H1 (cell line): Measurements from ENCODE around the gene CRHR2. TPM values are rescaled to one million over a fixed set of nuclear protein-coding genes. Genes with fewer than 3 reads are reported as not detected.

Source experiments
- CTCF ChIA-PET: fragments of 300-600 bp; sonication (Branson Sonifier 250); formaldehyde crosslinking; loops from one replicate; lab custom pipeline; 2021; ENCODE audit not compliant: partially characterized antibody; lab: Charles Lee
- POLR2A ChIA-PET: fragments of 300-600 bp; sonication (Branson Sonifier 250); formaldehyde crosslinking; loops from one replicate; lab custom pipeline; 2021; ENCODE audit warnings: inconsistent platforms; ENCODE audit not compliant: partially characterized antibody; lab: Charles Lee
- DNase-seq, 2 experiments: peaks; one replicate each; pipeline versions ENCODE4 v3.0.0 to v3.0.0-alpha.2; 2010 to 2022; ENCODE audit warnings: low spot score in 2 of 2, low read depth in 1 of 2, mixed read lengths in 1 of 2
- FAIRE-seq: peaks from 2 replicates; lab custom pipeline; 2011; peaks lifted over from hg19 to GRCh38; lab: Jason Lieb, UNC
- H2AFZ ChIP-seq: 2 replicates; pipeline ENCODE4 v1.8.1; 2012; ENCODE audit warnings: low read length, inconsistent platforms
- H2AK5ac ChIP-seq: 2 replicates; pipeline ENCODE4 v1.6.1; 2013; ENCODE audit warnings: low read depth, low read length
- H2BK120ac ChIP-seq: replicated peaks from 2 replicates; pipeline ENCODE3; 2013; ENCODE audit warnings: low read depth, low read length, inconsistent platforms
- H2BK12ac ChIP-seq: 2 replicates; pipeline ENCODE4 v1.6.1; 2013; ENCODE audit warnings: low read depth, low read length
- H2BK15ac ChIP-seq: 2 replicates; pipeline ENCODE4 v1.6.1; 2013; ENCODE audit warnings: low read length
- H2BK20ac ChIP-seq: 2 replicates; pipeline ENCODE4 v1.6.1; 2013; ENCODE audit warnings: low read length
- H2BK5ac ChIP-seq: 2 replicates; pipeline ENCODE4 v1.6.1; 2013; ENCODE audit warnings: low read depth, low read length
- H3K14ac ChIP-seq: 2 replicates; pipeline ENCODE4 v1.6.1; 2013; ENCODE audit warnings: inconsistent platforms; ENCODE audit not compliant: insufficient read length
- H3K18ac ChIP-seq: 2 replicates; pipeline ENCODE4 v1.6.1; 2013; ENCODE audit warnings: low read length; ENCODE audit errors: extremely low read depth
- H3K23ac ChIP-seq: 2 replicates; pipeline ENCODE4 v1.6.1; 2013; ENCODE audit warnings: inconsistent platforms; ENCODE audit not compliant: insufficient read length
- H3K23me2 ChIP-seq: 2 replicates; pipeline ENCODE4 v1.6.1; 2013; ENCODE audit warnings: low read depth, low read length
- H3K27ac ChIP-seq: 2 replicates; pipeline ENCODE4 v1.6.1; 2011; ENCODE audit warnings: low read depth, low read length, inconsistent platforms
- H3K27me3 ChIP-seq, 4 experiments: replicated peaks in 1 of 4; 1 replicate in 1 of 4; 2 replicates in 3 of 4; pipeline versions ENCODE4 v1.6.1 to v1.8.1; 2011 to 2013; ENCODE audit warnings: low read length in 3 of 4, mild to moderate bottlenecking in 3 of 4, inconsistent platforms in 2 of 4, mixed read lengths in 2 of 4, moderate library complexity in 1 of 4; ENCODE audit not compliant: control insufficient read depth in 3 of 4, insufficient read depth in 3 of 4; ENCODE audit errors: extremely low read depth in 1 of 4
- H3K36me3 ChIP-seq, 4 experiments: 2 replicates each; pipeline versions ENCODE4 v1.6.1 to v1.8.1; 2011 to 2013; ENCODE audit warnings: mild to moderate bottlenecking in 4 of 4, low read length in 3 of 4, moderate library complexity in 2 of 4, control low read depth in 1 of 4, inconsistent platforms in 1 of 4; ENCODE audit not compliant: insufficient read depth in 4 of 4, control insufficient read depth in 2 of 4
- H3K4ac ChIP-seq: replicated peaks from 2 replicates; pipeline ENCODE3; 2013; ENCODE audit warnings: low read length, low read depth, mixed read lengths, inconsistent platforms; ENCODE audit not compliant: insufficient read length
- H3K4me1 ChIP-seq, 4 experiments: replicated peaks in 1 of 4; 1 replicate in 1 of 4; 2 replicates in 3 of 4; pipeline versions ENCODE4 v1.6.1 to v1.8.1; 2011 to 2013; ENCODE audit warnings: low read length in 3 of 4, inconsistent platforms in 2 of 4, mixed read lengths in 1 of 4; ENCODE audit not compliant: insufficient read depth in 4 of 4, control insufficient read depth in 3 of 4
- H3K4me2 ChIP-seq, 2 experiments: 2 replicates each; pipeline versions ENCODE4 v1.6.1 to v1.8.1; 2011 to 2013; ENCODE audit warnings: low read depth in 2 of 2, low read length in 2 of 2, control low read depth in 1 of 2, inconsistent platforms in 1 of 2, mild to moderate bottlenecking in 1 of 2; ENCODE audit not compliant: insufficient read depth in 1 of 2
- H3K4me3 ChIP-seq, 4 experiments: fragments of 200-600, 300-600 bp in 1 of 4; sonication (generic), shearing (Covaris generic), sonication (Bioruptor Twin) in 1 of 4; 2 replicates each; pipeline versions ENCODE4 v1.5.1 to v1.8.1; 2011 to 2016; ENCODE audit warnings: low read length in 4 of 4, low read depth in 3 of 4, control low read depth in 2 of 4, inconsistent platforms in 2 of 4, mild to moderate bottlenecking in 2 of 4, mixed read lengths in 1 of 4, moderate library complexity in 1 of 4; ENCODE audit not compliant: insufficient read depth in 2 of 4; ENCODE audit errors: extremely low read depth in 1 of 4
- H3K56ac ChIP-seq: replicated peaks from 2 replicates; pipeline ENCODE3; 2013; ENCODE audit warnings: low read depth, mild to moderate bottlenecking, mixed read lengths, low read length, inconsistent platforms; ENCODE audit not compliant: insufficient read length
- H3K79me1 ChIP-seq: 2 replicates; pipeline ENCODE4 v1.6.1; 2013; ENCODE audit warnings: low read depth, low read length, control low read depth
- H3K79me2 ChIP-seq, 2 experiments: 2 replicates each; pipeline versions ENCODE4 v1.6.1 to v1.8.1; 2012 to 2013; ENCODE audit warnings: low read length in 2 of 2, mild to moderate bottlenecking in 2 of 2, inconsistent platforms in 1 of 2; ENCODE audit not compliant: insufficient read depth in 2 of 2, control insufficient read depth in 1 of 2
- H3K9ac ChIP-seq, 4 experiments: replicated peaks in 1 of 4; 1 replicate in 1 of 4; 2 replicates in 3 of 4; pipeline versions ENCODE4 v1.6.1 to v1.8.1; 2011 to 2013; ENCODE audit warnings: low read depth in 3 of 4, low read length in 3 of 4, control low read depth in 2 of 4, mild to moderate bottlenecking in 2 of 4, moderate library complexity in 2 of 4, inconsistent platforms in 1 of 4; ENCODE audit errors: extremely low read depth in 1 of 4
- H3K9me3 ChIP-seq, 2 experiments: 2 replicates each; pipeline versions ENCODE4 v1.6.1 to v1.8.1; 2012 to 2013; ENCODE audit warnings: mild to moderate bottlenecking in 2 of 2, moderate library complexity in 2 of 2, control low read depth in 1 of 2, inconsistent platforms in 1 of 2, low read depth in 1 of 2, low read length in 1 of 2, mixed read lengths in 1 of 2; ENCODE audit not compliant: insufficient read depth in 2 of 2
- H4K20me1 ChIP-seq, 2 experiments: replicated peaks in 1 of 2; 2 replicates each; pipeline versions ENCODE3 to v1.8.1; 2011 to 2013; ENCODE audit warnings: inconsistent platforms in 2 of 2, low read length in 2 of 2, mild to moderate bottlenecking in 1 of 2; ENCODE audit not compliant: insufficient read depth in 2 of 2, control insufficient read depth in 1 of 2
- H4K5ac ChIP-seq: 2 replicates; pipeline ENCODE4 v1.6.1; 2013; ENCODE audit warnings: low read length, low read depth, mixed read lengths, inconsistent platforms; ENCODE audit not compliant: insufficient read length
- H4K8ac ChIP-seq: 2 replicates; pipeline ENCODE4 v1.8.0; 2013; ENCODE audit warnings: mild to moderate bottlenecking, moderate library complexity, low read length, inconsistent platforms; ENCODE audit not compliant: insufficient read depth; ENCODE audit errors: extremely low read depth
- H4K91ac ChIP-seq: replicated peaks from 2 replicates; pipeline ENCODE3; 2013; ENCODE audit warnings: low read length, mixed read lengths, inconsistent platforms; ENCODE audit not compliant: insufficient read length
- SP4 ChIP-seq: IDR thresholded peaks from 2 replicates; pipeline ENCODE4 v1.6.1; 2012; ENCODE audit warnings: low read length, inconsistent platforms
- TEAD4 ChIP-seq: IDR thresholded peaks from 2 replicates; pipeline ENCODE4 v1.6.1; 2012; ENCODE audit warnings: low read depth, low read length, inconsistent platforms, mixed read lengths
- WGBS, 2 experiments: shearing (Covaris generic) in 1 of 2; methylation state at CpG; one replicate each; pipeline versions ENCODE4 v1.1.6 to v1.1.7; 2013 to 2015; ENCODE audit warnings: low lambda C conversion rate in 2 of 2, mixed read lengths in 2 of 2, inconsistent platforms in 1 of 2, low coverage in 1 of 2, missing lambda C conversion rate in 1 of 2; ENCODE audit not compliant: insufficient replicate concordance in 2 of 2, insufficient coverage in 1 of 2, insufficient read length in 1 of 2; ENCODE audit errors: extremely low coverage in 1 of 2, missing lambda C conversion rate in 1 of 2; 5-methylcytosine and 5-hydroxymethylcytosine counted together
- polyA plus RNA-seq, 7 experiments: library from polyadenylated mRNA; depleted of rRNA in 3 of 7; stranded (reverse) in 5 of 7; unstranded in 2 of 7; fragments of >200 nt in 5 of 7; fragments of 200-250 nt in 2 of 7; gene quantifications; 1 replicate in 5 of 7; 2 replicates in 1 of 7; 4 replicates in 1 of 7; pipeline versions ENCODE4 v1.2.1 to v1.2.3, GENCODE V29; 2011 to 2013; ENCODE audit warnings: missing spikeins in 2 of 7, mixed read lengths in 2 of 7
- total RNA-seq: library from RNA; stranded (reverse); fragmentation: NEBNext Ultra II Directional; extraction: Animal tissue kit (Norgen Biotek cat#: 25700); gene quantifications from 2 replicates; pipeline ENCODE4 v1.2.1, GENCODE V29; 2021

The CRHR2 gene
- total and polyA plus RNA-seq, 2 of the 8 experiments (the other 6 are each of a cell fraction or from before 2014, with no cell fraction given), result 0.37 to 1.3 TPM

DNA sequence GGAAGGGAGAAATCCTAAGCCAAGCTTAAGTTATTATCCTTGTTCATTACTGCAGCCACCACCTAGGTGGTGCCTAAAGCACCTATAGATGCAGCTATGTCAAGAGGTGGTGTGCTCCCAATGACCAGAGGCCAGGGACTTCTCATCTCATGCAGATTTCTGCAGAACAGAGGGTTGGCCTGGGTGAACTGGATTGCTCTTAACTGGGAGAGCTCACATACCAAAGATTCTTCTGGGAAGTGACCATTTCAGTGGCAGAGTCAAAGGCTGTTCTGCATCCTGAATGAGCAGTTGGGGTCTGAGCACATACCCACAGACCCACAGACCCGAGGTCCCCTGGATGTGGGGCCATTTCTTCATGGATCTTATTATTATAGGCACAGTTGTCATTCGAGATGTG lies 2.1 kb upstream of the CRHR2 start:
- Histone ChIP-seq H4K91ac (no peak overlapping the region), H3K9me3 (no peaks in the 10 kb centered on the region), H3K4me1 (peaks cover 5 to 16% (median 10%) of the 10 kb centered on the region in 4 experiments), H2BK5ac (no peak overlapping the region), H3K23ac (no peak overlapping the region), H2AK5ac (no peak overlapping the region), H3K18ac (no peak overlapping the region), H3K79me1 (no peaks in the 10 kb centered on the region), H3K14ac (no peak overlapping the region), H2BK20ac (no peak overlapping the region), H4K20me1 (peaks cover 2 to 19% of the 10 kb centered on the region in 2 experiments), H2BK15ac (no peak overlapping the region), H3K27ac (no peak overlapping the region), H3K27me3 (peaks cover 10 to 49% (median 41%) of the 10 kb centered on the region in 4 experiments), H3K4ac (no peak overlapping the region), H2AFZ (no peak overlapping the region), H3K36me3 (no peaks in the 10 kb centered on the region; a peak in 1 of 8 replicates)
- no peak for FAIRE-seq
- ChIA-PET POLR2A (interaction anchor here (0.8 to 1.5 kb wide), 5 partner anchors 9 to 39 kb away, joined by 3 read pairs; no protein-coding TSS in a partner anchor), CTCF (interaction anchor here (1.1 to 4.5 kb wide), 12 partner anchors 13 to 107 kb away, joined by 3 to 55 read pairs (median 11); no protein-coding TSS in a partner anchor)
- 74% methylated on average over 2 of the region's 2 CpGs; no CpG with 5 or more reads in 1 of the 2 experiments for WGBS, 2 experiments
- DNase-seq, result no peak
- TF ChIP-seq TEAD4 (0 out of 2 replicates have a peak, but pooled peaks have one; percentile 44), SP4 (no peak)
- TF ChIP-seq, all 59 proteins: peak for 1
- Histone ChIP-seq H3K23me2 (peaks cover 15% of the 10 kb centered on the region; the same call in 1 of the 2 replicates), H3K4me2 (no peak overlapping the region), H3K9ac (no peak overlapping the region), H3K56ac (no peak overlapping the region), H3K79me2 (no peaks in the 10 kb centered on the region), H2BK120ac (no peak overlapping the region), H3K4me3 (no peak overlapping the region), H2BK12ac (no peak overlapping the region), H4K5ac (no peak overlapping the region), H4K8ac (no peak overlapping the region)
